Measurements from ENCODE around the gene STAT1.
"Not testable (repeated sequence)": the region's sequence is repeated elsewhere in the genome, so short reads cannot be mapped to it uniquely, and the experiment has no call there.

Gene STAT1

GRCh38 chr2:191010887-191011885 lies 2.8 kb downstream of the STAT1 start:
- no peak overlapping the region for H3K4me3 ChIP-seq (ENCODE audit: low read length)
- DNase-seq (ENCODE audit: low read depth, low spot score), result no peak

- DNase-seq (ENCODE audit: low read depth, low spot score), result no peak
- no peak overlapping the region for H3K4me3 ChIP-seq (ENCODE audit: low read length)
Measured at GRCh38 chr2:191009541-191010374, 4.2 kb downstream of the STAT1 start.

GRCh38 chr2:191008286-191008685 lies 5.7 kb downstream of the STAT1 start:
- H3K4me3 ChIP-seq (ENCODE audit: low read length), result no peak overlapping the region
- DNase-seq (ENCODE audit: low read depth, low spot score), result no peak

GRCh38 chr2:191006997-191007783 lies 6.8 kb downstream of the STAT1 start:
- DNase-seq (ENCODE audit: low read depth, low spot score), result no peak
- H3K4me3 ChIP-seq (ENCODE audit: low read length), result no peak overlapping the region

- no peak for DNase-seq (ENCODE audit: low read depth, low spot score)
- H3K4me3 ChIP-seq (ENCODE audit: low read length), result no peak overlapping the region
Measured at GRCh38 chr2:191006297-191006696, 7.7 kb downstream of the STAT1 start.

- DNase-seq (ENCODE audit: low read depth, low spot score), result no peak
- H3K4me3 ChIP-seq (ENCODE audit: low read length), result no peak overlapping the region
Measured at GRCh38 chr2:191003405-191004309, 10.3 kb downstream of the STAT1 start.

- DNase-seq (ENCODE audit: low read depth, low spot score), result no peak
- H3K4me3 ChIP-seq (ENCODE audit: low read length), result no peak overlapping the region
Measured at GRCh38 chr2:191001624-191002023, 12.3 kb downstream of the STAT1 start.

GRCh38 chr2:191001032-191001431 lies 12.9 kb downstream of the STAT1 start:
- H3K4me3 ChIP-seq (ENCODE audit: low read length), result no peak overlapping the region
- DNase-seq (ENCODE audit: low read depth, low spot score), result no peak

GRCh38 chr2:190999949-191000665 lies 13.9 kb downstream of the STAT1 start:
- H3K4me3 ChIP-seq (ENCODE audit: low read length), result no peak overlapping the region
- no peak for DNase-seq (ENCODE audit: low read depth, low spot score)

- no peak overlapping the region for H3K4me3 ChIP-seq (ENCODE audit: low read length)
- DNase-seq (ENCODE audit: low read depth, low spot score), result no peak
Measured at GRCh38 chr2:190999058-190999457, 14.9 kb downstream of the STAT1 start.

GRCh38 chr2:190997526-190998113 lies 16.4 kb downstream of the STAT1 start:
- H3K4me3 ChIP-seq (ENCODE audit: low read length), result no peak overlapping the region
- no peak for DNase-seq (ENCODE audit: low read depth, low spot score)

- no peak overlapping the region for H3K4me3 ChIP-seq (ENCODE audit: low read length)
- no peak for DNase-seq (ENCODE audit: low read depth, low spot score)
Measured at GRCh38 chr2:190996947-190997346, 17.0 kb downstream of the STAT1 start.

GRCh38 chr2:190996338-190996946 lies 17.5 kb downstream of the STAT1 start:
- H3K4me3 ChIP-seq (ENCODE audit: low read length), result no peak overlapping the region
- peak; percentile 47 for DNase-seq (ENCODE audit: low read depth, low spot score)

GRCh38 chr2:190995315-190995714 lies 18.7 kb downstream of the STAT1 start:
- DNase-seq (ENCODE audit: low read depth, low spot score); H3K4me3 ChIP-seq (ENCODE audit: low read length): not testable (repeated sequence)

GRCh38 chr2:190994148-190994547 lies 19.8 kb downstream of the STAT1 start:
- no peak overlapping the region for H3K4me3 ChIP-seq (ENCODE audit: low read length)
- DNase-seq (ENCODE audit: low read depth, low spot score), result no peak

GRCh38 chr2:190993292-190993643 lies 20.7 kb downstream of the STAT1 start:
- DNase-seq (ENCODE audit: low read depth, low spot score), result no peak
- no peak overlapping the region for H3K4me3 ChIP-seq (ENCODE audit: low read length)

- no peak for DNase-seq (ENCODE audit: low read depth, low spot score)
- no peak overlapping the region for H3K4me3 ChIP-seq (ENCODE audit: low read length)
Measured at GRCh38 chr2:190990132-190990531, 23.8 kb downstream of the STAT1 start.

Measured in Jurkat, Clone E6-1 (cell line).